ENCODE data around the gene ADPGK.
"Not testable (repeated sequence)": the region's sequence is repeated elsewhere in the genome, so short reads cannot be mapped to it uniquely, and the experiment has no call there.

ADPGK gene

DNA sequence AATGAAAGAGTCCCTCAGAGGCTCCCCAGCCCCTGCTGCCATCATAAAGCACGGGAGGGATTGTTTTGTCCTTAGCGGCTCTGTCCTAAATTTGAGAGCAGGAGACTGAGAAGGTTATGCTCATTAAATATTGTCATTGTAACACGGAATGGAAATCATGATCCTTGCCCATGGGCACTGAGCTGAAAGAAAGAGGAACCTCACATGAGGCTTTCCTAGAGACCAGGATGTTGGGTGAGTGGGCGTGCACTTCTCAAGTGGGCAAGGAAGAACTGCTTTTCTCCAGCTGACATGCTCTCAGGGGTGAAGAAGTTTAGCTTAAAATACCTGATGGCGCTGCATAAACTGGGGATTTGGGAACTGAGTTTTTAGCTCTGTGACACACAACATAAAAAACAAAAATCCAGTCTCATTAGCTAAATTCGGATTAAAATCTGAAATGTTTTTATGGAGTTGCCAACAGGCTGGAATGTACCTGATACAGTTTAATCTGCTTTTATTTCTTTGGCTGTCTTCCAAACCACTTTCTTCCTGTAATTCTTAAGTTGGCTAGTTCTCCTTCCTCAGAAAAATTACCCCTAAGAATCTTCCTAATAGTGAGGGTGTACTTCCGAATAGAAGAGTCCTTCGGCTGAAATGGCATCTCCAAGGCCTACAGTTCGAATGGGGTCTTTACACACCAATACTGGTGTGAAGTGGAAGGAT lies 31.7 kb downstream of the ADPGK start:
- no peak for DNase-seq (ENCODE audit: low read depth)

DNA sequence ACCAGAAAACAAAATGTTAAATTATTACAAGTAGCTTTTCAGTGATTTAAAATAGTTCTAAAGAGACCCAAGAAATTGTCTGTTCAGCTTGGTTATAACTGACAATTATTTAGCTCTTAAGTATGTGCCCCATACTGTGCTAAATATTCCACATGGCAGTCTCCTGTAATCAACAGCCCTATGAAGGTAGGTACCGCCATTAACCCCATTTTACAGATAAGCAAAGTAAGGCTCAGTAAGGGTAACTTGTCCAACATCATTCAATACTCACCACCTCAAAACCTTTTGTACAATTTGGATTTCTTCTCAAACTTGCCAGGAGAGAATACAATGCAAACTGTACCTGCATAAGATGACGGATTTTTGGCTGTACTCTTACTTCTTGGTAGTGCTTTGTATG lies 33.9 kb downstream of the ADPGK start:
- no peak for DNase-seq (ENCODE audit: low read depth)

DNA sequence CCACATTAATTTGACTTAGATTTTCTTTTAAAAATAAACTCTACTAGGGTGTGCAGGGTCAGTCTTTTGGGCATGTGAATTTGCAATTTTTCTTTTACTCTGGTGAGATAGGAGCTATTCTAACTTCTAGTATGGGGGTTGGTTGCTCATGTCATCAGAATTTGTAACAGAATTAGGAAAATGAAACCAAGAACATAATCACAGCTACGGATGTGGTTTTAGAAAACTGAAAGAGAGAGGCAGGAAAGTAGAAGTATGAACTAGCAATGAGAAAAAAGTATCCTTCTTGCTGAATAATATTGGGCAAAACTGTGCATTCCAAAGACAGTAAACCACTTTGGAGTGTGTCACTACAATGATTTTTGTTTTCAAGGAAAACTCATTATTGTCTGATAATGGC lies 43.3 kb downstream of the ADPGK start:
- no peak for DNase-seq (ENCODE audit: low read depth)

DNA sequence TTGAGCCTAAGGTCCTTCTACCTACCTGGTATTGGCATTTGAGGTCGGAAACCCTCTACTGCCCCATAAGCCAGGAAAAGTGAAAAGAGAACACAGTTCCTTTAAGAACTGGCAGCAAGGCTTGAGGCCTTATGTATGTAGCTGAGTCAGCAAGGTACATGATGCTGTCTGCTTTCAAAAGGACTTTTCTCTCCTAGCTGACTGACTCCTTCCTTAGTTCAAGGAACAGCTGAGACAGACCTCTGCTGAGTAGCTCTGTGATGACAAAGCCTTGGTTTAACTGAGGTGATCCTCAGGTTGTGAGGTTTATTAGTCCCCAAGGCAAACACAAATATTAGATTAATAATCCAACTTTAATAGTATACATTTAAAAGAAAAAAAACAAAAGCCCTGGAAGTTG lies 45.8 kb downstream of the ADPGK start:
- no peak for DNase-seq (ENCODE audit: low read depth)

DNA sequence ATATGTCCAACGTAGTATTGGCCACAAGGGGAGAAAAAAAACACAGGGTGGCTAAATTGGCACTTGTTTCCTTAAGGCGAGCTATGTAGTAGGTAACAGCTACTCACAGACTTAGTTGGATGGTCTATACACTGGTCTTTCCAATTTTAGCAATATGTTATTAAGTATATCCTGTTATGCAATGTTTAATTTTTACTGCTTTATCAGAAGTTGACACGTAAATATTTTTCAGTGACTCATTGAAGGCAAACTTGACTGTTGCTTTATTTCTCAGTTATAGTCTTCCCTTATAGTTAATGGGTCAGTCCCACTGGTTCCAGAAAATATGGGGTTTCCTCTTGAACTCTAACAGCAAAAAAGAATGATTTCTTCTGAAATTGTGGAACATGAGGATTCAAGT lies 46.5 kb downstream of the ADPGK start:
- DNase-seq (ENCODE audit: low read depth) = no peak

DNA sequence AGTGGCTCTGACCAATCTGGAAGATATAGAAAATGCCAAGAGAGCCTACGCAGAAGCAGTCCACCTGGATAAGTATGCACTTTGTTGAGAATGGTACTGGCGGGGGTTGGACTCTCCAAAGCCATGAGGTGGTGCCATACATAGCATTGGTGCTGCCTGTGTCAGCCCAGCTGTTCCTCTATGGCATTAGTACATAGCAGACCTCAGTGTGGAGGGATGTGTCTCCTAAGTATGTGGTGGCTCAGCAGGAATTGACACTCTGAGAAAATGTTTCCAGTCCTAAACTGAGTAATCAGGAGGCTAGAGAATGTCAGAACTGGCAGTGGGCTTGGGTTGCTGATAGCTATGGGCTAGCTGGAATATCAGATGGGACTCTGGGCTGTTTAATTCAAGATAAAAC lies 48.4 kb downstream of the ADPGK start:
- DNase-seq (ENCODE audit: low read depth) = no peak

DNA sequence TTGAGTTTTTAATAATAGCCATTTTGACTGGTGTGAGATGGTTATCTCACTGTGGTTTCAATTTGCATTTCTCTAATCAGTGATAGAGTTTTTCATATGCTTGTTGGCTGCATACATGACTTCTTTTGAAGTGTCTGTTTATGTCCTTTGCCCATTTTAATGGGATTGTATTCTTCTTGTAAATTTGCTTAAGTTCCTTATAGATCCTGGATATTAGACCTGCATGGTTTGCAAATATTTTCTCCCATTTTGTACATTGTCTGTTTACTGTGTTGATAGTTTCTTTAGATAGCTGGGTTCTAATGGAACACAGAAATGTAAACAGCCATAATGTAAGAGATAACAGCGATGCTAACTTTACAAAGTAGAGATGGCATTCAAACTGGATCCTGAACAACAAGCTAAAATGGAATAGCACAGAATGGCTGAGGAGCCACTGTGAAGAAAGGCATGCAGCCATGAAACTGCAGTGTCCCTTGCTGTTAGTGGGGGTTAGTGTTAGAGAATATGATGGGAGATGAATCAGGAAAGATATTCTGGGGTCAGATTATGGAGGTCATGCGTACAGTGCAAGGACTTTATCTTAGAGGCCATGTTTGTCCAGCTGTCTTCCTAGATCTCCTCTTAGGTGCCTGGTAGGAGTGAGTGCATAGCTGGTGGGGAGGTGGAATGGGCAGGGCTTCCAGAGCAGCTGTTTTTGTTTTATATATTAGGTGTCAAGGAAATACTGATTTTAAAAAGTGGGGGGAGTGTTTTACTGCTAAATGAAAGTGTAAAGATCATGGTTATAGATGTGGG lies 49.4 kb downstream of the ADPGK start:
- no peak for DNase-seq (ENCODE audit: low read depth)

DNA sequence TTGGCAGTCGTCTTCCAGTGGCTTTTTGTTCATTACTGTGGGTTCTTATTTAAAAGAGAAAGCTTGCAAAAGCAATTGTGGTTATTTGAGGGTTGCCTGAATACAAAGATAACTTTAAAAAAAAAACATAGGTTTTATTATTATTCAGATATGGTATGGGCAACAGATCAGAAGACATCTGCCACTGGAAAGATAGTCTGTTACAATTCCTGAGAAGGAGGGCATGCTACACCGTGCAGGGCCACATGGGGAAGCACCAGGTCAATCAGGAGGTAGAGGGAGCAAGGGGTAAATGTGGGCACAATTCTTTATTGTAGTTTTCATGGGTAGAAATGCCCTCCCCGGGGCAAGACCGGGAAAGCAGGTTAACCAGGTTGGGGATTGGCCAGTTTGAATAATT lies 51.0 kb downstream of the ADPGK start:
- no peak for DNase-seq (ENCODE audit: low read depth)

DNA sequence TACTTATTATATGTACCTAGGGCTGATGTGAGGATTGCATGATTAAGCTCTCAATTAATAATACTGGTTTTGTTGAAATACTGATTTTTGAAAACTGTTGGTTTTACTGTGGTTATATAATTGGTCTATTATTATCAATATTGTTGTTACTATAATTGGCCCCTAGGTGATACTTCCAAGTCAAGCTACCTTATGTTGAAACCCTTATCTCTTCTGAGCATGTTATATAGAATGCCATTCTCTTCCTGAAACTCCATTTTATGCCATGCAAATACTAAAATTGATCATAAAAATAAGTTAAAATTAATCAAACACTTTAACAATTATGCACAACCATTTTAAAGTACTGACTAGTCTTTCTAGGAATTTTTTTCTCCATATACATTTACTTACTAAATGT lies 51.5 kb downstream of the ADPGK start:
- DNase-seq (ENCODE audit: low read depth) = no peak

DNA sequence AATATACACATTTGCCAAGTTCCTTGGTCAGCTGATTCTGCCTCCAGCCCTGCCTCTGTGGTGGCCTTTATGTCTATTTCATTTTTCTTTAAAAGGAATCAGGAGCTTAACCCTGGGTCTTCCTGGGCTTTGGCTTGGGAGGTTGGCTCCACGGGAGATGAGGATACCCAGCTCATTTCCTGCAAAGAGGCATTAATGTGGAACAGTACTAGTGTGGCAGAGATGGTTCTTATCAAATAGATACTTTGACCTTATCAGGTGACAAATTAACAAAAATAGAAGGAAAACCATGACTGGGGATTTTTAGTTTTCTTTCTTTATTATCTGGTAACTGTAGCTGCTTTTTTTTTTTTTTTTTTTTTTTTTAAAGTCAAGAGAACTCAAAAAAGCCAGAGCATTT lies 54.7 kb downstream of the ADPGK start:
- no peak for DNase-seq (ENCODE audit: low read depth)

DNA sequence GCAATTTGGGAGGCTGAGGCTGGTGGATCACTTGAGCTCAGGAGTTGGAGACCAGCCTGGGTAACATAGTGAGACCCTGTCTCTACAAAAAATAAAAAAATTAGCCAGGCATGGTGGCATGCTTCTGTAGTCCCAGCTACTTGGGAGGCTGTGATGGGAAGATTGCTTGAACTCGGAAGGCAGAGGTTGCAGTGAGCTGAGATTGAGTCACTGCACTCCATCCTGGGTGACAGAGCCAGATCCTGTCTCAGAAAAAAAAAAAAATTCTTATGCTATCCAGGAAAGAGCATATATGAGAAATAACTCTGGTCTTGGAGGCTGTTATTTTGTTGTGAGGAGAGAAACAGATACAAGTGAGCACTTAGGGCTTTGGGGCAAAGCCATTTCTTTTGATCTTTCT lies 55.3 kb downstream of the ADPGK start:
- DNase-seq (ENCODE audit: low read depth) = not testable (repeated sequence)

DNA sequence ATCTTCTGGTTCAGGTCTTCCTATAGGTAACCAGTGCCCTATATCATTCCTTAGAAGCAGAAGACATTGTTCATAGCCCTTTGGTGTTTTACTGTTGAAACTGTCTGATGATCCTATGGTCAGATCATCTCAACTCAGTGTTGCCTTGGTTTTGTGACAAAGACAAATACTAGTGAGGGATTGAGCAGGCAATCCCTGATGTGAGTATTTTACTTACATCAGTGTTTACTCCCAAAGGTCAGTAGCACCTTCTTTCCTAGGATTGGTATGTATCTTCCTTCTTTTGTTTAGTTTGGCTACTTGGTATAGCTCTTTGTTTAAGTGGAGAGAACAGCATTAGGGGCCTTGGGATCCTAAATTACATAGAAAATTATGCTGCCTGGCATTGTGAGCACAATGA lies 56.4 kb downstream of the ADPGK start:
- DNase-seq (ENCODE audit: low read depth) = no peak

DNA sequence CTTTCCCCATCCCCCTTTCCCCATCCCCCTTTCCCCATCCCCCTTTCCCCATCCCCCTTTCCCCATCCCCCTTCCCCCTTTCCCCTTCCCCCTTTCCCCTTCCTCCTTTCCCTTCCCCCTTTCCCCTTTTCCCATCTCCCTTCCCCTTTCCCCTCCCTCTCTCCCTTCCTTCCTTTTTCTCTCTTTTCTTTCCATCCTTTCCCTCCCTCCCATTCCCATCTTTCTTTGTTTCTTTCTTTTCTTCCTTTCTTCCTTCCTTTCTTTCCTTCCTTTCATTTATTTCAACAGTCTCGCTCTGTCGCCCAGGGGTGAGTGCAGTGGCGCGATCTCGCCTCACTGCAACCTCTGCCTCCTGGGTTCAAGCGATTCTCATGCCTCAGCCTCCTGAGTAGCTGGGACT lies 57.7 kb downstream of the ADPGK start:
- not testable (repeated sequence) for DNase-seq (ENCODE audit: low read depth)

DNA sequence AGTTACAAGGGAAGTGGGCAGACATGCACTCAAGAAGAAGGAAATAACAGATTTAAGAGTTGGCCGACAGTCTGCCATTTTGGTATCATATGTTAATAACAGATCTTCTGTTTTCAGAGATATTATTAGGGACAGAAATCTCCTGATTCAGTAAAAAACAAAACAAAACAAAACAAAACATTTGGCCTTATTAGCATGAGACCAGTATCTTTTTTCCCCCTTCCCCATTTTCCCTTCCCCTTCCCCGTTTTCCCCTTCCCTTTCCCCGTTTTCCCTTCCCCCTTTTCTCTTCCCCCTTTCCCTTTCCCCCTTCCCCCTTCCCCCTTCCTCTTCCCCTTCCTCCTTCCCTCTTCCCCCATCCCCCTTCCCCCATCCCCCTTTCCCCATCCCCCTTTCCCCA lies 58.1 kb downstream of the ADPGK start:
- DNase-seq (ENCODE audit: low read depth) = no peak

DNA sequence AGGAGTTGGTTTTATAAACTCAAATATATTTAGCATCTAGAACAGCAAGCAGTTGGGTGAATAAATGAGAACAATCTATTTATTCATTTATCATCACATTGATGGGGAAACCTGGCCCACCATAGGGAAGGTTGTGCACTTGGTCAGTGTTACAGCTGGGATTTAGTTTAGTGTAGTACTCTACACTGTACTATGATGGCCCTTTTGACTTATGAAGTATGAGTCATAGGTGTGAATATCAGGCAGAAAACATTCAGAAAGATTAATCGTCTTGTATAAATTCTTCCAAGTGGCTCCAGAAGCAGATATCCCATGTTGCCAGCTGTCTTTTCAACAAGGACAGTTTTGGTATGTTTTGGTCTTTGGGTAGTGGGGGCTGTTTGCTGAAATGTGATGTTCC lies 59.5 kb downstream of the ADPGK start:
- no peak for DNase-seq (ENCODE audit: low read depth)

DNA sequence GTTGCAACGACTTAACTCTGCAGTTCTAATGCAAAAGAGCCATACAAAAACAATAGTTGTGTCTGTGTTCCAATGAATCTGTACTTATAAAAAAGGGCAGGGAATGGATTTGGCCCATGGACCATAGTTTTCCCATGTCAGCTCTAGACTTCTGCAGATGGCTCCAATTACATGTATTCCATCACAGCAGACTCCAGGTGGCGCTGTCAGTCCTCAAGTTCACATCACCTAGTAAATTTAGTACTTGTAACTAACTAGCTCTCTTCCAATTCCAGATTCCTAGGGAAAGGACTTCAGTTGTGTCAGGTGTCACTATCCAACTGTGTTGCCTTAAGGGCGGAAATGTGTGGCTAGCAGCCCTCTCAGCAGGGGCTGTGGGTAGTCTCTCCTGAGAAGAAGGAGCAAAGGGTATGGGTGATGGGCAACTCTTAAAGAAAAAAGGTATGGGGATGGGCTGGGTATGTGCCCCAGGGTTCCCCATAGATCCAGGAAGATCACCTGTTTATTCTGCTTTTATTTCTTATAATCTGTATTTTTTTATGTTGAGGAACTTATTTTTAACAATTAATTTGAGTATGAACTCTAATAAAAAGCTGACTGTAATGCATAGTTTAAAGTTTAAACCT lies 61.4 kb downstream of the ADPGK start:
- DNase-seq (ENCODE audit: low read depth) = peak; percentile 48

DNA sequence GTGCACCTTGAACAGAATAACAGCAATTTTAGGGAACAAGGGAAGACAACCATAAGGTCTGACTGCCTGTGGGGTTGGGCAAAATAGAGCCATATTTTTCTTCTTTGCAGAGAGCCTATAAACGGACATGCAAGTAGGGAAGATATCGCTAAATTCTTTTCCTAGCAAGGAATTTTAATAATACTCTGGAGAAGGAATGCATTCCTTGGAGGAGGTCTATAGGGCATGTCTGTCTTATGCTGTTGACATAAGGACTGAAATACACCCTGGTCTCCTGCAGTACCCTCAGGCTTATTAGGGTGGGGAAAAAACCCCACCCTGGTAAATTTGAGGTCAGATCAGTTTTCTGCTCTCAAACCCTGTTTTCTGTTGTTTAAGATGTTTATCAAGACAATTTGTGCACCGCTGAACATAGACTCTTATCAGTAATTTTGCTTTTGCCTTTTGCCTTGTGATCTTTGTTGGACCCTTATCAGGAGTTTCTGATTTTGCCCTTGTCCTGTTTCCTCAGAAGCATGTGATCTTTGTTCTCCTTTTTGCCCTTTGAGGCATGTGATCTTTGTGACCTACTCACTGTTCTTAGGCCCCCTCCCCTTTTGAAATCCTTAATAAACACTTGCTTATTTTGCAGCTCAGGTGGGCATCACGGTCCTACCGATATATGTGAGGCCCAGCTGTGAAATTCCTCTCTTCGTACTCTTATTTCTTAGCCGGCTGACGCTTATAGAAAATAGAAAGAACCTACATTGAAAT lies 74.8 kb downstream of the ADPGK start:
- not testable (repeated sequence) for DNase-seq (ENCODE audit: low read depth)

DNA sequence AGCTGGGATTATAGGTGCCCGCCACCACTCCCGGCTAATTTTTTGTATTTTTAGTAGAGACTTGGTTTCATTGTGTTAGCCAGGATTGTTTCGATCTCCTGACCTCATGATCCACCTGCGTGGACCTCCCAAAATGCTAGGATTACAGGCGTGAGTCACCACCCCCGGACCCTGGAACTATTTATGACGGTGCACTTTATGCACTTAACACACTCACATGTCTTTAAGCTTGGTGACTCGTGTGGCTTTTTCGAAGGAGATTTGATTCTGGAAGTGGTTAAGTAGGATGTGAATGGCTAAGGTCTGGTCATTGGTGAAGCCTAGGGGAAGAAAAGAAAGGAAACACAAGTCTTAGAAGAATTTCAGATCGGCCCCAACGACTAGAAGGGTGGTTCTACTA lies 77.3 kb downstream of the ADPGK start:
- DNase-seq (ENCODE audit: low read depth) = no peak
